ENCODE results near the gene FOXN3.
A peak's percentile ranks its signal among the peaks of the same experiment; 100 is the strongest.

FOXN3 gene, protein sequence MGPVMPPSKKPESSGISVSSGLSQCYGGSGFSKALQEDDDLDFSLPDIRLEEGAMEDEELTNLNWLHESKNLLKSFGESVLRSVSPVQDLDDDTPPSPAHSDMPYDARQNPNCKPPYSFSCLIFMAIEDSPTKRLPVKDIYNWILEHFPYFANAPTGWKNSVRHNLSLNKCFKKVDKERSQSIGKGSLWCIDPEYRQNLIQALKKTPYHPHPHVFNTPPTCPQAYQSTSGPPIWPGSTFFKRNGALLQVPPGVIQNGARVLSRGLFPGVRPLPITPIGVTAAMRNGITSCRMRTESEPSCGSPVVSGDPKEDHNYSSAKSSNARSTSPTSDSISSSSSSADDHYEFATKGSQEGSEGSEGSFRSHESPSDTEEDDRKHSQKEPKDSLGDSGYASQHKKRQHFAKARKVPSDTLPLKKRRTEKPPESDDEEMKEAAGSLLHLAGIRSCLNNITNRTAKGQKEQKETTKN

DNA sequence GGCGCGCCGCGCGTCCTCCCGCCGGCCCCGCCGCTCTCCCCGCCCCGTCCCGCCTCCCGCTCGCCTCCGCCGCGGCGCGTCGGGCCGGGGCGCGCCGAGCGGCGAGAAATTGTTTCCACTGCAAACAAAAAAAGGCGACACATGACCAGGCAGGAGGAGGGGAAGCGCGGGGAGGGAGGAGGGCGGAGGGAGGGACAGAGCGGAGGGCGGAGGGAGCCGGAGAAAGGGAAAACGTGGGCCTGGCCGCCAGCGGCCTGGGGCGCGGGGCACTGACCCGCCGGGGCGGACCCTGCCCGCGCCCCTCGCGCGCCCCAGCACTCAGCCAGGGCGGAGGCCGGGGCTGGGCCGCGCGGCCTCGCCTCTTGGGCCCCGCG, at the start of gene FOXN3:
TSS of gene FOXN3 (minus strand) at position 143 of the 374 bp plus-strand sequence. CDS start 4,757 bp downstream, outside the sequence.
- DNase-seq: peak; percentile 88

DNA sequence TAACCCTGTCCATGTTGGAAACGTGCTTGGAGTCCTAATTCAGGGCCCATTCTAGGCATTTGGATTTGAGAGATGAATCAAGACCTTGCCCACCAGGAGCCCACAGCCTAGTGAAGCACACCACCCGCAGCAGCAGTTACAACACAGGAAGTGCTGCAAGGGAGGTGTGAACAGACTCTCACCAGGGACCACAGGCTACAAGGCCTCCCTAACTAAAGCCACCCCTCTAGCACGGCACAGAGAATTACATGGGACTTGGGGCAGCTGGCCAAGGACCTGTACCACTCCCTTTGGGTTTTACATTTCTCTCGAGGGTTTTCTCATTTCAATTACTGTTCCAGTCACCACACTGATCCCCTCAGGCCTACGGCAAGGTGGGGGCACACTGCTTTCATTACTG, 49.5 kb upstream of the FOXN3 start:
- no peak for DNase-seq

DNA sequence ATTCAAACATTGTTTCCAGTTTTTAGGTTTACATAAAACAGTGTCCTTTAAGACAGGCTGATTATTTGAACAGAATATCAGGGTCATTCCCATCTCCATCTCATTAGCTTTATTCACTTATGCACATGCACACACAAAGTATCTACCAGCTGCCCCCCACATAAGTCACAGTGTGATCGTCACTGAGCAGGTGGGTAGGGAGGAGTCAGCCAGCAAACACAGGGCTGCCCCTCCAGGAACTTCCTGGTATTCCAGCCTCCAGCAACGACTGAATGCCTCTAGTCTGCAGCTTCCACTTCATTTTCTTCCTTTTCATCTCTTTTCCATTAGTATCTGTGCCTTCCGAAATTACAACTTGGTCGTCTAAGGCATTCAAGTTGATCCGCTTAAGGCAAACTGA, 48.8 kb upstream of the FOXN3 start:
- DNase-seq: no peak

DNA sequence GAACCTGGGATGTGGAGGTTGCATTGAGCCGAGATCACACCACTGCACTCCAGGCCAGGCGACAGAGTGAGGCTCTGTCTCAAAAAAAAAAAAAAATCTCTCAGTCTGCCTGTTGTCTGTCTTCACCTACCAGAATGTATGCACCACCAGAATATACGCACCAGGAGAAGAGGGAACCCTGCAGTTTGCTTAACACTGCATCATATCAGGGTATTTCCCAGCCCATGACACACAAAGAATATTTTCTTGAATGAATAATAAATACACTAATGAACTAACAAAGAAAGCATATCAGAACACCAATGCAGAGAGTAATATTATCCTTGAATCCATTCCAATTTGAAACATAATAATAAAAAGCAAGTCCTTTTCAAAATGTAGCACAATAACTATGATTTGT, 44.2 kb upstream of the FOXN3 start:
- DNase-seq: no peak

DNA sequence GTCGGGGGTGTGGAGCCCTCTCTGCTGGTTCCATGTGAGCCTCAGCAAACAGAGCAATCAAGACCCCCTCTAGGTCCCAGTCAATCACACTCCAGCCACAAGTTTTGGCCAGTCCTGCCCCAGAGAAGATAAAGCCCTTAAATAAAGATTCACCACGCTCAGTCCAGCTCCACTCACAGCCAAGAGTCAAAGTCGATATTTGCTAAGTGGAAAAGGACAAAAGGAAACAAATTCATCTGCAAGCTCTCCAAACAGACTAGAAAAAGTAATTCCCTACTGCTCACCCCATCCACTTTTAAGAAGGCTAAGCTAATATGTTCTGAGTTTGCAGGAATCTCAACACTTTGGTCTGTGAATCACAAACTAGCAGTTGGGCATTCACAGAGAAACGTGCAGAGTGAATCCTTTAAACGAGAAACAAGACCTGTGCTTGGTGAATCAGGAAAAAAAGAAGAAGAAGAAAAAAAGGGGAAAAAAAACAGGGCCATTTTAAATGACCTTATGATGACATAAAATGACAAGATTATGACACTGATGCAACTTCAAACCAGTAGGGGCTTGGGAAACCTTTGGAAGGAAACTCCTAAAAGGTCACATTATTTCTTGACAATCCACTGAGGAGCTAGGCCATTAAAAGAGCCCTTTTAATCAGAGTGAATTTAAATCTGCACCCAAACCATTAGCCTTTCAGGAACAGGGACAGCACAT, 41.8 kb upstream of the FOXN3 start:
- DNase-seq: no peak

DNA sequence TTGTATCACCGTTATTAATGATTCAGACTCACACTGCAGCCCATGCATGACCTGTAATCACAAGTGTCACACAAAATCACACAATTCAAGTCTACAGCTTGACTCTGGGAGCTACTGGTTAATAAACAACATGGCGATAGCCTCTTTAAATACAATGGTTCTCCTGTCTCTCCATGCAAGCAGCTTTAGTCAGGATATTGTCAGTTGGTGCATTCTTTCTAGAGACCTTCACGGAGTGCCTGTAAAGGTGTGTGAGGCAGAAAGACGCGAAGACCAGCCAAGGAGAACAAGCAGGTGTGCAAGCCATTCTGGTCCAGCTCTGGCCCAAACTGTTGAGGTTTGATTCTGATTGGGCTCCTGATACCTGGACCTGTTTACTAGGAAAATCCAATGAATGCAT, 40.0 kb upstream of the FOXN3 start:
- DNase-seq: no peak

DNA sequence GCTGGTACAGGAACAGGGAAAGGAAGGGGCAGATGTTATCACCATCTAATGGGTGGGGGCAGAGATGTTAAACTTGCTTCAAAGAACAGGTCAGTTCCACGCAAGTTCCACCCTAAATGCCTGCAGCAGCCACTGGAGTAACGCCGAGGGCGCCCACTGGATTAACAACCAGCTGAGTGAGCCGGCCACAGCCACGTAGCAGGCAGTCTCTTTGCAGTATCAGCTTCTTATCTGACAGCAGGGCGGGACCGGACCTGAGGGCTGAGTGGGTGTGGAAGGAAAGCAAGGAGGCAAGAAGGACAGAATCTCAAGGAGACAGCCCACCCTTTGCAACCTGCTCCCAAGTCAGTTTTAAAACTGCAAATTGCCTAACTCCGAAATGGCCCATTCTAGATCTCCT, 38.4 kb upstream of the FOXN3 start:
- DNase-seq: no peak

DNA sequence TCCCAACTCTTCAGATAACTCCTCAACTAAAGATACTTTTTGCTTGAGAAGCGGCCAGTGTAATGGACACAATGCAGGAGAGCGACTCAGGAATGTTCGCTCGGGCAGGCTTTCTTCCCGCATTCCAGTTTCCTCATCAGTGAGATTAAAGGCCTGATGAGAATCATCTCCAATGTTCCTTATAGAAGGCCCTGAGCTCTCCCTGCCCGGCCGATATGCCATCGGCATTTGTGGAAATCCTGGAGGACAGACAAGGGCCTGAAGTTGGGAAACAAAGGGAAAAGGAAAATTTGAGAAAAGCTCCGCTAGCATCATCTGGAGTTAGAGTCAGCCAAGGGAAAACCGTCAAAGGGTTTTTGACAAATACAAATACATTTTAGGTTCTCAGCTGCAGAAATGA, 38.0 kb upstream of the FOXN3 start:
- DNase-seq: no peak

DNA sequence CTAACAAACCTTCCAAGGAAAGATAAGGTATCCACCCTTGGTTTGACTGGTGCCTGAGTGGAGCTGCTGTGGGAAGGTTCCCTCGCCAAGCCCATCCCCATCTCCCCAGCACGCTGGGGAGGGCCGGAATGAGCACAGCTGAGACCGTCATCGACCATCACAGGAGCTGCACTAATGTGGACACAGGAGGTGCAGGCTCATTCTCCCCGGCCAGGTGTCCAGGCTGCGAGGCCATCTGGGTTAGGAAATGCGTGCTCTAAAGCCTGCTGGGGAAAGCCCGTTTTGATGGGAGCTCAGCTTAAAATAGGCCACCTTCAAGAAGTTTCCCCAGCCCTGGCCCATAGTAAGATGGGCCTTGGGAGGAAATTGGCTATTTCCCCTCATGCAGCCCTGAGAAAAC, 35.2 kb upstream of the FOXN3 start:
- no peak for DNase-seq

DNA sequence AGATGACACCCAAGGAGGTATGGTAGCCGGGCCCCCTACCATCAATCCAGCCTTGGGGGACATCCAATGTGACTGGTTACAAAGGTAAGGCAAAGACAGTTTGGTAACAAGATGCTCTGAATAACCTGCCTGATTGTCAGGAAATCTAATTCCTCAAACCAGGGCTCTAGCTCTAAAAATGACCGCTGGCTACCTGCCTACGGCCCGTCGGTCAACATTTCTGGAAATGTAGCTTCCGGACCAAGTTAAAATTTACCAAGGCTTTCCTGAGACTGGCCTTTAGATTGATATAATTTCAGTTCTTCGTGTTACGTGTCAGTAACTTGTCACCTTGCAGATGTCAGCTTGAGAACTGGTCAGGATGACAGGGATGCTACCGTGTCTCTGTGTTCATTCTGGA, 34.2 kb upstream of the FOXN3 start:
- DNase-seq: no peak

DNA sequence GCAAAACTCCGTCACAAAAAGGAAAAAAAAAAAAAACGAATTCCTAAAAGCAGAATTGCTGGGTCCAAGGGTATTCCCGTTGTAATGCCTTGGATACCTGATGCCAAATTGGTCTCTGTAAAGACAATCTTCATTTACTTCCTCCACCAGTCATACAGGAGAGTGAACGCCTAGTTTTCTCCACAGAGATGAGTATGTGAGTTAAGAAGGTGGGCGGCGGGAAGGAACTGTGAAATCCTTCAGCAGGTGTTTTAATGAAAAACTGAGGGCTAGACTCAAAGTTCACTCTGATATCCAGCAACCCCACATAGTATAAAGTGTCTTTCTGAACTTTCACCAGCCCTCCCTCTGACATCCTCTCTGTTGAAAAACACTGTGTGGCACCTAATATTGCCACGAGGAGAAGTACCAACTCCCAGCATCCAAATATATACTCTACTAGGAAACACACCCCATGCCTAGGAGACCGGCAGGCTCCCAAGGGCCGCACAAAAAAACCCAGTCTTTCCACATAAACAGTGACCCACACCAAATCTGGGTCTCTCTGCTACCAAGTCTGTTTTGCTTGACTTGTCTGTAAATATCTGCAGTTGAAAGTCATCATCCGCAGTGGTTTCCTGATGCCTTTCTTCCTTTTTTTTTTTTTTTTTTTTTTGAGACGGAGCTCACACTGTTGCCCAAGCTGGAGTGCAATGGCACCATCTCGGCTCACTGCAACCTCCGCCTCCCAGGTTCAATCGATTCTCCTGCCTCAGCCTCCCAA, 30.3 kb upstream of the FOXN3 start:
- DNase-seq: no peak

DNA sequence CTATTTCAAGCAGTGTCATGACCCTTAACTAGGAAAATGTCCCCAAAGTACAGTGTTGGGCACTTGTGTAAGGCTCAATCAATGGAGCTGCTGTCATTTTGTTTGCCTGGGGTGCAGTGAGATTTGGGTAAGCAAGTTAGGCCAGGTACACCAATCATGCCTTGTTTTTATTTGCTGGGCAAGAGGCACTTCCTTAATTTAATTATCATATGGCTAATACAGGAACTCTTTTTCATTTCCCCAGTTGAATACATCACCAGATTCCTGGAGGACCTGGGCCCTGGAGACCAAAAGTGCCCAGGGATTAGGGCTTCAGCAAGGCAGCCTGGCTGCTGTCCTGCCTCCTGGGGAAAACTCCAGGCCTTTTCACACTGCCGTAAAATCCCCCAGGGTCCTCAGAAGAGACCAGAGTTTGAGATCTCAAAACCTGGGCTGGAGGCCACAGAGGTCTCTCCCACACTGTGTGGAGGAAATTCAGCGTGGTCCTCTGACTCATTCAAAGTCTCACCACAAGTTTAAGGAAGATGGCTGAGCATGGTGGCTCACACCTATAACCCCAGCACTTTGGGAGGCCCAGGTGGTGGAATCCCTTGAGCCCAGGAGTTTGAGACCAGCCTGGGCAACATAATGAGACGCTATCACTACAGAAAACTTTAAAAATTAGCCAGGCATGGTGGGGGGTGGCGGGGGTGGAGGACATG, 28.4 kb upstream of the FOXN3 start:
- peak; percentile 25 for DNase-seq

DNA sequence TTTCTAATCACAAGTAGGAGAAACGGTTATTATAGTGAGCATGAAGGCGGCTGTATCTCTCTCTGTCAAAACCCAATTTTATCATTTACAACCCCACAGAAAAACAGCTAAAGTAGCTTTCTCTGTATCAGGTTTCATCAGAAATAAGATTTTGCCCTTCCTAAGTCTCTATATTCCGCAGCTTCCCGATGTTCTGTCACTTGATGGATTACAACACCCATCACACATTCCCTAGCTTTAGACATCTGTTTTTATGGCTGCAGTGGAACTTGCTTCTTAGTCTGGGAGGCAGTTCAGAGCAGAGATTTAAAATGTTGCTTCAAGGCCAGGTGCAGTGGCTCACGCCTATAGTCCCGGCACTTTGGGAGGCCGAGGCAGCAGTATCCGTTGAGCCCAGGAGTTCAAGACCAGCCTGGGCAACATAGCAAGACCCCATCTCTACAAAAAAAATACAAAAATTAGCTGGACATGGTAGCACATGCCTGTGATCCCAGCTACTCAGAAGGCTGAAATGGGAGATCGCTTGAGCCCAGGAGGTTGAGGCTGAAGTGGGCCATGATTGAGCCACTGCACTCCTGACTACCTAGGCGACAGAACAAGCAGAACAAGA, 27.6 kb upstream of the FOXN3 start:
- DNase-seq: peak; percentile 60

DNA sequence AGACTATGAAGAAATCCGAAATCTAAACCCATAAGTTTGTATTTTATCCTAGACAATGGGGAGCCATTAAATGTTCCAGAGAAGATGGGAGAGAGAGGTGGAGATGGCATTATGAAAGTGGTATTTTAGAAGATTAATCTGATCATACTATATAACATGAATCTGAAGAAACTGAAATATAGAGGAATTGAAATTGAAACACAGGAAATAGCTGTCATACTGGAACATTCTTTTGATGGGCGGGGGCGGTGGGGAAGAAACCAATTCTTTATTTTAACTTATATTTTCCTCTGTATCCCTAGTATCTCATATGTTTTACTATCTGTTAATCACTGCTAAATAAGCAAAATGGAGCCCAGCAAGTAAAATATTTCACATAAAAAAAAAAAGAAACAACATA, 27.0 kb upstream of the FOXN3 start:
- no peak for DNase-seq

DNA sequence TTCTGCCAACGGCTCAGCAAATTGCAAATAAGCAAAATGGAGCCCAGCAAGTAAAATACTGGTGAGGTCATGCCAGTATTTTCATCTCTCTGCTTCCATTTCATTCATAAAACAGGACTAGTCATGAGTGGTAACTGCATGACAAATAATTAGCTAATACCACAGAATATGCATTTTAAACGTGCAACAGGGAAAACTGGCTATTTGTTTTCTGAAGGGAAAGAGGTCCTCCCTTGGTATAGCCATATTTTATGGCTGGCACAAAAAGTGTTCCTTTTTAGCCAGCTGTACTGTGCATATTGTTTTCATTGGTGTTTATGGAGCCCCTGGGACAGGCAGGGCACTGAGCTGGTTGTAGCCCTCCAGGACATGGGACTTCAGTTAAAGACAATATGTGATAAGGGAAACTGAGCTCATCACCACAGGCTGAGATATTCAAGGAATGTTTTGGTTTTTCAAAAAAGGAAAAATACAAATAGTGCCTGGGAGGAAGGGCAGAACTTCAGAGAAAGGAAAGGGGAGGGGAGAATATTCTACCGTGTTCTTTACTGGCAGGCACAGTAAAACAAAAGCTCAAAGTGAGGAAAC, 26.1 kb upstream of the FOXN3 start:
- DNase-seq: peak; percentile 30

DNA sequence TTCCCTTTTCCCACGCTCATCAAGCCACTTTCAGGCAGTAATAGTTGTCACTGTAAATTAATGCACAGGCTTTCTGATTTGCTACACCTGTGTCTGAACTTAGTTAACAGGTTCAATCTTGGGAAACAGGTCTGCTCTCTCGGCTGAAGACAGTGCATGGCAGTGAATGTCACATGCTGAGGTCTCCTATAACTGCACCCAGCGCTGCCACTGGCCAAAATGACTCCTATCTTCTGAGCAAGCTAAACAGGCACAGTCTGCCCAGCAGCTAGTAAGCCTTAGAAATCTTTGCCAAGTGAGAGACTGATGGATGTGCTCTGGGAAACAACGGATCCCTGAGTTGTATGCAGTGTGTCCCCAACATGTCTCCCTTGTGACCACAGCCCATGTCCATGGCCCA, 25.2 kb upstream of the FOXN3 start:
- no peak for DNase-seq

DNA sequence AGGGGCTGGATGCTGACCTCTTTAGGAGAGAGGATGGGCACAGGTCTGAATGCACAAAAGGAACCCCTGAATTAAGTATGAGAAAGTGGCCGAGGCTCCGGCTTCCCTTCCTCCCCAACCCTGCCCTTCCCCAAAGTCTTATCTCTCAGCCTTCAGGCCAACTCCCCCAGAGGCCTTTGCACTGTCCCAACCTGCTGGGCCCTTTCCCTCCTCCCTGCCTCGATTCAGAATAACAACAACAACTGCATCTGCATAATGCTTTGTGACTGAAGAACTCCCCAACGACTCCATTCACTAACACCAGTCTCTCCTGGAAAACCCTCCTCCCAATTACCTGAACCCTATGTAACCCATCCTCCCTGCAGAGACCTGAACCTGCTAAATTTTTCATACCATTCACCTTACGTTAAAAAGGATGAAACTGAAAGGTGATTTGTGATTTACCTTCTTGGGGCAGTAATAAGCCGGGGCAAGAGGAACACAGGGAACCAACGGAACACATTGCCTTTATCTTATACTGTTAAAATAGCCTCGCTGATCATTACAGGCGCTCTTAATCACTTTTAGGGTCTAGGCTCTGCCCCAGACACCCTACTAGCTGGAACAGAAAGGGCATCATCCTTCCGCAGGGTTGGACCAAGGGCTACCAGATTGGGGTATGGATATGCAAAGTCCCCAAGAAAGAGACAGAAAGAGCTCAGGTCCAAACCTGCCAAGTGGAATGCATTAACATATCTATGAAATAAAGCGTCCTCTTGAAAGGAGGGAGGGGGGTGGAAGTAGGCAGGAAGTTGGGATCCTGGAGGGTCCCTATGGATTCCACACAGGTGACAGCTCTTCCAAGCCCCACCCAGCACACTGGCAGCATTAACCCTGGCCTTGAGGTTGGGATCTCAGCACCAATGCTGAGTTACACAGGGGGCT, 24.2 kb upstream of the FOXN3 start:
- no peak for DNase-seq

DNA sequence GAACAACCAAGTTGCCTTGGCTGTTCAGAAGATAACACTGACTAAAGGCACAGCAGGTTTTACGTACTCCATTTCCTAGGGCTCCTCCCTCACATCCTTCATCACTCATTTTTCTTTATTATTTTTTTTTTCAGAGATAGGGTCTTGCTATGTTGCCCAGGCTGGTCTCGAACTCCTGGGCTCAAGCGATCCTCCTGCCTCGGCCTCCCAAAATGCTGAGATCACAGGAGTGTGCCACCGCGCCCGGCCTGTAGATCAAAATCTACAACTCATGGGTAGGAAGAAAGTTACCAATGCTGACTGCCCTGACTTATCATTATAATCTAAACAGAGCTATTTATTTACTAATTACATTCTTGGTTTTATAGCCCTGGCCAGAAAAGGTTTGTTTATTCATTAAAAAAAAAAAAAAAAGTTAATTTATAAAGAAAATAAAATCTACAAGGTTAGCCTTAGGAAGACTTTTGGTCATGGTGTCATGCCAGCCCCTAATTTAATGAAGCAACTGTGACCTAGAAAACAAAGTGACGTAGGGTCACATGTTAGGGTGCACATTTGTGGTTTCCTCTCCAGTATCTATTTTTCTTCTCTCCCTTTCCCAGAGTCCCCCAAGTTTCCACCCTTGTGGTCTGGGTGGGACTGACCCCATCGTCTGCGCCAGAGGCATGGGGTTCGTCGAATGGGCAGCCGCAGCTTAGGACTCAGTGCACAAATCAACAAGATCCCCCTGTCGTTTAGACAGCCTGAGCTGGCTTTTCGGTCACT, 19.0 kb upstream of the FOXN3 start:
- DNase-seq: no peak

DNA sequence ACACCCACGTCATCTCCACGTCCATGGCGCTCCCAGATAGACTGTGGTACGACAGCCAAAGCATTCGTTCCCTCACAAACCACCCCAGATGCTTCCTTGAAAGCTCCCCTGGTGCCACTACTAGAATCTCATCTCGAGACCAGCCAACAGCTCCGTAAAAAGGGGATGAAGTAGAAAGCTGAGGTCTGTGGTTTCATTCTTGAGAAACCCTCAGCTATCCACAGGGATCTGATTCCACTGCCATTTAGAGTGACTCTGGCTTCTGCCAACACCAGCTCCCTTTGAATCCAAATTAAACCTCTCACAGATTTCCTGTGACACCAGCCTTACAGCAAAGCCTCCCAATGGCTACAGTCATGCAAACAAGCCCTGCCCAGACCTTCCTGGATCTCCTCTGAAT, 18.5 kb upstream of the FOXN3 start:
- no peak for DNase-seq

DNA sequence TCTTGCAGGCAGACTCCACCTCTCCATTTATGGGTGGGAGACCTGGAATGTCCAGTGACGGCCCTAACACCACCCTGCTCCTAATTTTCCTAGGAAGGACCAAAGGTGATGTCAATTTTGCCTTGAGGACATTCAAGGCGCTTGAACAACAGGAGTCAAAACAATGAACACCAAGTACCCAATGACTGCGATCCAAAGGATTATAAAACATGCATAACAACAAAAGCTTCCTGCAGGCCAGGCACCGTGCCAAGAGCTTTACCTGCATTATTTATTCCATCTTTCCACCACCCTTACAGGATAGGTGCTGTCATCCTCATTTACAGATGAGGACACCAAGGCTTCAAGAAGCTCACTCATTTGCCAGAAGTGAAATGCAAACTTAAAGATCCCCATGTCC, 15.2 kb upstream of the FOXN3 start:
- DNase-seq: no peak
